SK-N-SH treated with all-trans-retinoic acid at 6 μM for 48 hours (cell line): Measurements from ENCODE around the gene IFNGR1.
"Not testable (repeated sequence)": the region's sequence is repeated elsewhere in the genome, so short reads cannot be mapped to it uniquely, and the experiment has no call there.

Experiments used
- ARNTL ChIP-seq: fragments of 450-650 bp; formaldehyde crosslinking; IDR thresholded peaks from 2 replicates; pipeline ENCODE4 v1.5.0; 2020; ENCODE audit warnings: low read depth, mild to moderate bottlenecking, moderate library complexity, borderline replicate concordance
- CREB5 ChIP-seq: fragments of 250-450 bp; sonication (Bioruptor Pico); IDR thresholded peaks from 2 replicates; pipeline ENCODE4 v1.5.1; 2020; ENCODE audit warnings: low read depth, mild to moderate bottlenecking, moderate library complexity
- CSRNP3 ChIP-seq: fragments of 250-450 bp; sonication (Bioruptor Pico); IDR thresholded peaks from 2 replicates; pipeline ENCODE4 v1.5.1; 2021; ENCODE audit warnings: mild to moderate bottlenecking, moderate library complexity
- ISL1 ChIP-seq: fragments of 250-450 bp; sonication (Bioruptor Pico); IDR thresholded peaks from 2 replicates; pipeline ENCODE4 v2.1.2; 2022; ENCODE audit warnings: mild to moderate bottlenecking, moderate library complexity
- OSR1 ChIP-seq: fragments of 250-450 bp; sonication (Bioruptor Pico); IDR thresholded peaks from 2 replicates; pipeline ENCODE4 v1.8.0; 2022; ENCODE audit warnings: moderate library complexity, mild to moderate bottlenecking, inconsistent platforms
- PATZ1 ChIP-seq: fragments of 250-450 bp; sonication (Bioruptor Pico); IDR thresholded peaks from 2 replicates; pipeline ENCODE4 v1.8.0; 2020; ENCODE audit warnings: mild to moderate bottlenecking, moderate library complexity, borderline replicate concordance
- PPARA ChIP-seq: fragments of 250-450 bp; sonication (Bioruptor Pico); IDR thresholded peaks from 2 replicates; pipeline ENCODE4 v1.5.0; 2020; ENCODE audit warnings: mild to moderate bottlenecking, borderline replicate concordance
- RARB ChIP-seq: fragments of 250-450 bp; sonication (Bioruptor Pico); IDR thresholded peaks from 2 replicates; pipeline ENCODE4 v1.8.0; 2021; ENCODE audit warnings: mild to moderate bottlenecking, moderate library complexity
- SNAI2 ChIP-seq: fragments of 250-450 bp; sonication (Bioruptor Pico); IDR thresholded peaks from 2 replicates; pipeline ENCODE4 v1.5.0; 2020; ENCODE audit warnings: mild to moderate bottlenecking, moderate library complexity
- TCF4 ChIP-seq: fragments of 250-450 bp; sonication (Bioruptor Pico); IDR thresholded peaks from 2 replicates; pipeline ENCODE4 v1.8.0; 2021; ENCODE audit warnings: mild to moderate bottlenecking, moderate library complexity, borderline replicate concordance
- TSHZ2 ChIP-seq: fragments of 250-450 bp; sonication (Bioruptor Pico); IDR thresholded peaks from 2 replicates; pipeline ENCODE4 v1.5.0; 2020; ENCODE audit warnings: mild to moderate bottlenecking, moderate library complexity
- ZC3H10 ChIP-seq: fragments of 250-450 bp; sonication (Bioruptor Pico); IDR thresholded peaks from 2 replicates; pipeline ENCODE4 v1.5.1; 2021; ENCODE audit warnings: mild to moderate bottlenecking, moderate library complexity
- ZFP3 ChIP-seq: fragments of 250-450 bp; sonication (Bioruptor Pico); IDR thresholded peaks from 2 replicates; pipeline ENCODE4 v1.5.0; 2020; ENCODE audit warnings: mild to moderate bottlenecking, moderate library complexity

GRCh38 chr6:137215630-137216029 is 3.6 kb downstream of the IFNGR1 start:
- TF ChIP-seq PPARA (CRISPR knock-in tag); SNAI2 (CRISPR knock-in tag); CREB5 (CRISPR knock-in tag); OSR1 (CRISPR knock-in tag); ARNTL; ISL1 (CRISPR knock-in tag); PATZ1 (CRISPR knock-in tag); TSHZ2 (CRISPR knock-in tag); RARB (CRISPR knock-in tag); ZFP3; TCF4; CSRNP3; ZC3H10 (CRISPR knock-in tag): not testable (repeated sequence)
